ENCODE data around the gene POLA1. TPM values are rescaled to one million over a fixed set of nuclear protein-coding genes. Genes with fewer than 3 reads are reported as not detected.

Gene POLA1
- total RNA-seq, 1 experiment from 2014 or later = 32.8 TPM

- no peak for DNase-seq (ENCODE audit: low read depth)
Measured at GRCh38 chrX:25026576-25026975, 332.9 kb downstream of the POLA1 start.

DNA sequence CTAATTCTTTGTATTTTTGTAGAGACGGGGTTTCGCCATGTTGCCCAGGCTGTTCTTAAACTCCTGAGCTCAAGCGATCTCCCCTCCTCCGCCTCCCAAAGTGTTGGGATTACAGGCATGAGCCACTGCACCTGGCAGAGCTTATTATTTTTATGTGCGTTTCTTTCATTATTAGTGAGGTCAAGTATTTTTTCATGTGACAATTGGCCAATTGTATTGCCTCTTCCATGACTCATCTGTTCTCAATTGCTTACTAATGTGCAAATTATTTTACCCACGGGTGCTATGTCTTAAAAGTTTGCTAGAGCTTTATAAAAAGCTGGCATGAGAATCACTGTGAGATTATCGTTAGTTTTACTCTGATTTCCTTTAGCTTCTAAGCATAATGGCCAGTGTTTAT is 335.0 kb downstream of the POLA1 start:
- DNase-seq (ENCODE audit: low read depth) = peak; percentile 83

GRCh38 chrX:25029288-25029825 is 335.6 kb downstream of the POLA1 start:
- DNase-seq (ENCODE audit: low read depth) = no peak

GRCh38 chrX:25034889-25035288 is 341.2 kb downstream of the POLA1 start:
- peak; percentile 51 for DNase-seq (ENCODE audit: low read depth)

DNA sequence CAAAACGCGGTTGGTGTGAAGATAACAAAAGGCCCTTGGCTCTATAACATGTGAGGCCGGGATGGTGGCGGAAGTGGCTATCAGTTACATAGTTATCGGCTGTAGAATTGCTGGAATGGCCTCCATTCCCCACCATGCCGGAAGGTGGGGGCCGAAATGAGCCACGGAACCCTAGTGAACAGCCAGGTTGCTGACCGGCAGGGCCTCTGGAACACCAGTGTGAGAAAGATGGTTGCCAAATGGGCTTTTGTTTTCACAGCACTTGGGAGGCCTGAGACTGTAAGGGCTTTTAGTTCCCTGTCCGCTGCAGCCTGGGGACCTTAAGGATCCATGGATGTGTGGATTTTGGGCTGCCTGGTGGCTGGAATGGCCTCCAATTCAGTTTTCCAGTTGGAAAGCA is 345.3 kb downstream of the POLA1 start:
- no peak for DNase-seq (ENCODE audit: low read depth)

- no peak for DNase-seq (ENCODE audit: low read depth)
Measured at GRCh38 chrX:25043192-25043591, 349.5 kb downstream of the POLA1 start.

Other genes with a start within 250 kb of the POLA1 start
- 15.3 and 18.5 TPM in 2 replicates for gene PDK3, start 228.6 kb upstream of the POLA1 start, total RNA-seq (2014; rRNA removed; shearing (Covaris generic))
- 0.57 and 4.6 TPM in 2 replicates for gene PCYT1B, start 46.6 kb upstream of the POLA1 start, total RNA-seq (2014; rRNA removed; shearing (Covaris generic))

Measured in M059J (cell line).